ENCODE results near the gene CRIP2. TPM values are rescaled to one million over a fixed set of nuclear protein-coding genes. Genes with fewer than 3 reads are reported as not detected.

CRIP2 gene
- total and polyA plus RNA-seq, 2 donors (not counting 3 experiments of a cell fraction or from before 2014, with no cell fraction given), result 322 to 954 TPM

DNA sequence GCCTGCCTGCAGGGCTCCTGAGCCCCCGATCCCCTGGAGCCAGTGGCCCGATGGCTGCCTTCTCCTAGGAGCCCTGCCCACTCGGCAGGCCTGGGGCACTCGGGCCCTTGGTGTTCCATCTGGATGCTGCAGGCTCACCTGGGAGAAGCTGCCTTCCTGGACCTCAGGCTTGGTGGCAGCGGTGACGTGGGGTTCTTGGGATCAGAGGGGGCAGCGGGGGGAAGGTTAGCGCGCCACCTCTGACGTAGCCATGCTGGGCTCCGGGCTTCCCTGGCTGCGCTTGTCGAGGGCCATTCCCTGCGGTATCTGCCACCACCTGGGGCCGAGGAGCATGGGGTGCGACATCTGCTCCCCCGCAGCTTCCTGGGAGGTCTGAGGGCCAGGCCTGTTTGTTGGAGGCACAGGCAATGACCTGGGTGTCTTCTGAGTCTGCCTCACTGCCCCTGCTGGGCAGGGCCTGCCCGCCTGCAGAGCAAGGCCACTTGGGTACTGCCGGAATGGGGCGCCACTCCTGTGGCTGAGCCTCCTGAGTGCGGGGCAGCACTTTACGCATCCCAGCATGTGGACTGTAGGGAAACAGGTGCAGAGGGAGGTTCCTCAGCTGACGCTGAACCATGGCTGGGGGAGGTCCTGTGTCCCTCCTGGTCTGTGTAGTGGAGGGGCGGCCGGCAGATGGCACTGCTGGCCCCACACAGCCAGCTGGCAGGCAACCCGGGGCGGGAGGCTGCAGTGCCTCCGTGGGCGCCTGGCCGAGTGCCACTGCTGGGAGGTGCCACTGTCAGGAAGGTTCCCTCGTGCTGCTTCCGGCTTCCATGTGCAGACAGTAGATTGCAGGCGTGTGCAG lies 34.7 kb upstream of the CRIP2 start:
- Histone ChIP-seq H3K9me3 (replicated peaks; ENCODE audit: control insufficient read depth, insufficient read depth, low read length) (no peaks in the 10 kb centered on the region), H3K4me3 (replicated peaks in 1 of 3; ENCODE audit: insufficient read depth in 1 of 3, low read depth in 1 of 3, low read length in 3 of 3) (no peak overlapping the region), H3K9me1 (replicated peaks; ENCODE audit: control insufficient read depth, extremely low read depth, insufficient read depth, low read length) (no peaks in the 10 kb centered on the region), H3K4me1 (ENCODE audit: control insufficient read depth, extremely low read depth, insufficient read depth, low read length) (peaks cover 16% of the 10 kb centered on the region), H3K36me3 (ENCODE audit: control insufficient read depth in 2 of 2, extremely low read depth in 1 of 2, insufficient read depth in 2 of 2, low read length in 2 of 2) (peaks cover 0 to 34% of the 10 kb centered on the region in 2 experiments), H3K27ac (ENCODE audit: insufficient read depth, low read depth, low read length) (no peak overlapping the region), H4K20me1 (replicated peaks; ENCODE audit: control insufficient read depth, extremely low read depth, insufficient read depth, low read length) (peaks cover under 1% of the 10 kb centered on the region), H3K79me2 (ENCODE audit: control insufficient read depth, insufficient read depth, low read length) (peaks cover 43% of the 10 kb centered on the region), H3K27me3 (ENCODE audit: control insufficient read depth in 2 of 2, insufficient read depth in 2 of 2, low read length in 2 of 2) (no peaks in the 10 kb centered on the region), H3K9ac (replicated peaks; ENCODE audit: extremely low read depth, insufficient read depth, low read length) (no peak overlapping the region), H2AFZ (ENCODE audit: low read depth, low read length) (no peak overlapping the region), H3K4me2 (ENCODE audit: insufficient read depth, low read length) (no peak overlapping the region)
- dilution Hi-C loops (cut with MboI; ENCODE audit: extremely low pct_ligation_motif_present, low sequenced_read_pairs) (no loop called here), intact Hi-C loops (cut with micrococcal nuclease) (no loop called here)
- CTCF ChIA-PET, result interaction anchor here (1.2 to 4.7 kb wide), 2 partner anchors 50 to 69 kb away, joined by 5 to 17 read pairs; no protein-coding TSS in a partner anchor
- DNase-seq (ENCODE audit: low read depth, low spot score) (peak; percentile 19), FAIRE-seq (no peak)
- TF ChIP-seq EZH2 (IDR thresholded peaks at IDR 0.05; ENCODE audit: borderline replicate concordance, low read depth, low read length, severe bottlenecking) (no peak), MYC (IDR thresholded peaks at IDR 0.05; ENCODE audit: low read depth, low read length) (no peak), FOS (IDR thresholded peaks at IDR 0.05; ENCODE audit: borderline replicate concordance, insufficient read depth, low read length) (no peak), POLR2A (IDR thresholded peaks at IDR 0.05; ENCODE audit: low read depth, low read length) (no peak), GATA2 (IDR thresholded peaks at IDR 0.05; ENCODE audit: insufficient read depth, insufficient read length, low read depth, low read length) (no peak), JUN (IDR thresholded peaks at IDR 0.05; ENCODE audit: borderline replicate concordance, insufficient read depth, insufficient read length, low read depth) (no peak), POLR2AphosphoS5 (IDR thresholded peaks at IDR 0.05; ENCODE audit: insufficient read depth, low read depth, low read length) (no peak)
- TF ChIP-seq, protein P1, sequence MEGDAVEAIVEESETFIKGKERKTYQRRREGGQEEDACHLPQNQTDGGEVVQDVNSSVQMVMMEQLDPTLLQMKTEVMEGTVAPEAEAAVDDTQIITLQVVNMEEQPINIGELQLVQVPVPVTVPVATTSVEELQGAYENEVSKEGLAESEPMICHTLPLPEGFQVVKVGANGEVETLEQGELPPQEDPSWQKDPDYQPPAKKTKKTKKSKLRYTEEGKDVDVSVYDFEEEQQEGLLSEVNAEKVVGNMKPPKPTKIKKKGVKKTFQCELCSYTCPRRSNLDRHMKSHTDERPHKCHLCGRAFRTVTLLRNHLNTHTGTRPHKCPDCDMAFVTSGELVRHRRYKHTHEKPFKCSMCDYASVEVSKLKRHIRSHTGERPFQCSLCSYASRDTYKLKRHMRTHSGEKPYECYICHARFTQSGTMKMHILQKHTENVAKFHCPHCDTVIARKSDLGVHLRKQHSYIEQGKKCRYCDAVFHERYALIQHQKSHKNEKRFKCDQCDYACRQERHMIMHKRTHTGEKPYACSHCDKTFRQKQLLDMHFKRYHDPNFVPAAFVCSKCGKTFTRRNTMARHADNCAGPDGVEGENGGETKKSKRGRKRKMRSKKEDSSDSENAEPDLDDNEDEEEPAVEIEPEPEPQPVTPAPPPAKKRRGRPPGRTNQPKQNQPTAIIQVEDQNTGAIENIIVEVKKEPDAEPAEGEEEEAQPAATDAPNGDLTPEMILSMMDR (IDR thresholded peaks at IDR 0.05; ENCODE audit: extremely low read depth in 1 of 2, insufficient read depth in 1 of 2, low read depth in 1 of 2, low read length in 2 of 2), result no peak
- TF ChIP-seq, protein P2, sequence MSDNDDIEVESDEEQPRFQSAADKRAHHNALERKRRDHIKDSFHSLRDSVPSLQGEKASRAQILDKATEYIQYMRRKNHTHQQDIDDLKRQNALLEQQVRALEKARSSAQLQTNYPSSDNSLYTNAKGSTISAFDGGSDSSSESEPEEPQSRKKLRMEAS (IDR thresholded peaks at IDR 0.05; ENCODE audit: insufficient read depth, insufficient read length), result no peak
- BruUV-seq (replicated peaks), result no TSS peak
- POLR2A ChIA-PET, result no interaction called here

Measured in endothelial cell of umbilical vein (primary cell).